NCI-H748 (cell line): ENCODE measurements around the gene TRIM32.
A peak's percentile ranks its signal among the peaks of the same experiment; 100 is the strongest.

Experiments
- DNase-seq: peaks from one replicate; lab custom pipeline; 2025; ENCODE audit not compliant: unreplicated experiment; lab: John Stamatoyannopoulos, UW

TRIM32 gene, protein sequence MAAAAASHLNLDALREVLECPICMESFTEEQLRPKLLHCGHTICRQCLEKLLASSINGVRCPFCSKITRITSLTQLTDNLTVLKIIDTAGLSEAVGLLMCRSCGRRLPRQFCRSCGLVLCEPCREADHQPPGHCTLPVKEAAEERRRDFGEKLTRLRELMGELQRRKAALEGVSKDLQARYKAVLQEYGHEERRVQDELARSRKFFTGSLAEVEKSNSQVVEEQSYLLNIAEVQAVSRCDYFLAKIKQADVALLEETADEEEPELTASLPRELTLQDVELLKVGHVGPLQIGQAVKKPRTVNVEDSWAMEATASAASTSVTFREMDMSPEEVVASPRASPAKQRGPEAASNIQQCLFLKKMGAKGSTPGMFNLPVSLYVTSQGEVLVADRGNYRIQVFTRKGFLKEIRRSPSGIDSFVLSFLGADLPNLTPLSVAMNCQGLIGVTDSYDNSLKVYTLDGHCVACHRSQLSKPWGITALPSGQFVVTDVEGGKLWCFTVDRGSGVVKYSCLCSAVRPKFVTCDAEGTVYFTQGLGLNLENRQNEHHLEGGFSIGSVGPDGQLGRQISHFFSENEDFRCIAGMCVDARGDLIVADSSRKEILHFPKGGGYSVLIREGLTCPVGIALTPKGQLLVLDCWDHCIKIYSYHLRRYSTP

GRCh38 chr9:116687074-116687753, at the start of gene TRIM32:
TRIM32 (plus strand) TSS chr9:116687305; CDS start chr9:116697743, 10,438 bp downstream.
- peak; percentile 95 for DNase-seq

GRCh38 chr9:116639251-116639741, 47.8 kb upstream of the TRIM32 start:
- DNase-seq, result no peak

DNA sequence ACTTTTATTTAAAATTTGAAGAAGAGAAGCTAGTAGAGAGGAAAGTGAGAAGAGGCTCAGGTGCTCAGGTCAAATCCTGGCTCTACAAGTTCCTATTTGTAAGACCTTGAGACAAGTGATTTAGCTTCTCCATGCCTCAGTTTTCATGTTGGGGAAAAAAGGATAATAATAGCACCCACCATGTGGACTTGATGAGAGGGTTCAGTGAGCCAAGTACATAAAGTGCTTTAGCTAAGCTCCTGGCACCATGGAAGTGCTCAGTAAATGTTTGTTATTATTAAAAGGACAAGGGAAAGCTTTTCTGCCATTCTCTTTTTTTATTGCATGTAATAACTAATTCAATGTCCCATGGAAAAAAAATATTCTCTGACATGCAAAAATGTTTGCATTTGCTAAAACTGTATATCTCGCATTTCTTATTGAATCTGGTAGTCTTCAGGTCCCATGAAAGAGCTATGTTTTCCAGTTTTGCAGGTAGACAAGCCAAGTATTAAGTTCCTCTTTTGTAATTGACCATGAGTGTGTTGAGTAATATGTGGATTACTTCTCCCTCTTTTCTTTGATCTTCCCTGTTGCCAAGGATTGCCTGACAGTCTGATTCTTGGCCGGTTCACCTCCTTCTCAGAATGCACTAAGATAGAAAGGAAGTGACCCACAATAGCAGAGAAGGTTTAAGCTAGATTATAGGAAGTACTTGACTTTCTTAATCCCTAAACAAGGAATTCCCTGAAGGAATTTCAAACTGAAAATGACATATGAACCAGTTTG, 45.6 kb upstream of the TRIM32 start:
- DNase-seq, result no peak

DNA sequence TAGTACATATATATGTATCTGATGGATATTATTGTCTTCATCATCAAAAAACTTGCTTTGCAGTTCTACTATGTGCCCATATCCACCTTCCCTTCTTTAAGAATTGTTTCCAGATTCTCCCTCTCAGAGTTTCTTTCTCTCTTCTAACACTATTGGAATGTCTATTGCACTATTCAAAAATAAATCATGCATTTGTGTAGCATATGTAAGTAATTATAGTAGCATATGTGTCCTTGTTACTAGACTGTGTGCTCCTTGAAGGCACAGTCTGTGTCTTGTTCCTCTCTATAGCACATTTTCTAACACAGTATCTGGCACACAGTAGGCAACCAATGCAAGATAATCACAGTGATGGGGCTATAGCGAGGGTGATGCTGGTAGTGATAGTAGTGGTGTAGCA, 43.4 kb upstream of the TRIM32 start:
- DNase-seq, result no peak

DNA sequence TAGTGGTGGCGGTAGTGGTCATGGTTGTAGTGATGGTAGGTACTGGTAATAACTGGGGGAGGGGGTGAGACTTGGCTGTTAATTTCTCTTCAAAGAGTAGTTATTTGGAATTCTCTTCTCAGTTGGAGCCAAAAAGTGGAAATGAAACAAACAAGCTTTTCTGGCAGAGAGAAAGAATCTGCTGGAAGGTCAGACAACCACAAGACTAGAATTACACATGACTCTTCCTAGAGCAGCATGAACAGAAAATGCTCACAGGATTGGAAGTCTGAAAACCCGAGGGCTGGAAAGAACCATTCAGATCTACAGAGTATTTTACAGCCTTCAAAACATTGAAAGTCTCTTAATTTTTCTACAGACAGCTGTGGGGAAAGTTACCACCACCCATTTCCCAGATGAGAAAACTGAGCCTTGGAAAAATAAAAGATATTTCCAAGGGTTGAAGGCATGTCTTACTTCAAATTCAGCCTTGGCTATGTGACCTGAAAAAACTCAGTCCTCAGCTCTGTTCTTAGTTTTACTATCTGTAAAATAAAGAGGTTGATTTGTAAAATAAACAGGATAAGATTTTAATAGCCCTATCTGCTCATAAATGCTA, 42.9 kb upstream of the TRIM32 start:
- no peak for DNase-seq

- DNase-seq, result peak; percentile 30
Measured at GRCh38 chr9:116646661-116647514, 40.2 kb upstream of the TRIM32 start.

GRCh38 chr9:116647515-116647809, 39.6 kb upstream of the TRIM32 start:
- DNase-seq, result no peak

DNA sequence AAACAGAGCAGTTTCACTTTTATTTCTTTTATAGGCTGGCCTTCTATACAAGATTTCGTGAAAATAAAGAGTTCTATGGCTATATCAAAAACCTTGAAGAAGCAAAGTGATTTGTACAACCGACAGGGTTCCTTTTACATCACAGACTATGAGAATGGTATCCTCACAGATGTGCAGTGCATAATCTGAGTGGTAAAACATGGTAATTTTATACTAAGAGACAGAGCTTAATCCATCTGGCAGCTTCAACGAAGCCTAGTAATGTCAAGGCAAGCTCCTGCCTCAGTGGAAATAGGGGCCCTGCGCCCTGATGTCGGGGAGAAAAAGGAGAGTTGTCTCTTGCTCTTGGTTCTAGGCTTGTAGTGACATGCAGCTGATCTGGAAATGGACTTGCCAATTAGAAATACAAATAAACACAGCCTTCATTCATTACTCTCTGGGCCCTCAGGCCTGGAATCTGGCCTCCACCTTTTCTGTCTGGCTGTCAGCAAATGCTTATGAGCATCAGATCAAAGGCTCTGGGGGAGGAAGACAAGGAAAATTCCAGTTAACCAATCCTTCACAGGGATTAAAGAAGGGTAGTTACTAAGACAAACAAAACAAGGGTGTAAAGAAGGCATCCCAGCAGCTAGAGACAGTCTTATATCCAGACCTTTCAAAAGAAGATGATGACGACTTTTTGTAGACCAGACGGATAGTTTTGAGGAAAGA, 33.6 kb upstream of the TRIM32 start:
- no peak for DNase-seq

- DNase-seq, result no peak
Measured at GRCh38 chr9:116654059-116654355, 33.1 kb upstream of the TRIM32 start.

DNA sequence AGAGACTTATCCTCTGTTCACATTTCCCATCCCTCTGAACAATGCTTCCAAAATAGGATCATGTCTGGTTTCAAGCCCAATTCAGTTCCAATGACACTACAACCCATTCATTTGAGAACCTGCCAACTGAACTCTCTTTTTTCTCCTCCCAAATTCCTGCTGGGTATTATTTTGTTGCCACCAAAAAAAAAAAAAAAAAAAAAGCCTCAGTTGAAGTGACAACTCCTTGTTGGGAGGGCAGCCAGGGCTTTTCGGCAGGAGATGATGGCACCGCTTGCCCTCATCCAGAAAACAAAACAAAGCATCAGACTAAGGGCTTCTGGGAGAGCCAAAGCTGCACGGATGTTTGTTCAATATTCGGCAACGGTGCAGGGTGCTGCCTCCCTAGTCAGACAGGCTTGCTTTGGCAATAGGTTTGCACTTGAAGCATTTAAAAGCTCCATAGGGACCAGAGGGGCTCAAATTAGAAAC, 30.6 kb upstream of the TRIM32 start:
- no peak for DNase-seq

- DNase-seq, result no peak
Measured at GRCh38 chr9:116656977-116657376, 30.1 kb upstream of the TRIM32 start.

DNA sequence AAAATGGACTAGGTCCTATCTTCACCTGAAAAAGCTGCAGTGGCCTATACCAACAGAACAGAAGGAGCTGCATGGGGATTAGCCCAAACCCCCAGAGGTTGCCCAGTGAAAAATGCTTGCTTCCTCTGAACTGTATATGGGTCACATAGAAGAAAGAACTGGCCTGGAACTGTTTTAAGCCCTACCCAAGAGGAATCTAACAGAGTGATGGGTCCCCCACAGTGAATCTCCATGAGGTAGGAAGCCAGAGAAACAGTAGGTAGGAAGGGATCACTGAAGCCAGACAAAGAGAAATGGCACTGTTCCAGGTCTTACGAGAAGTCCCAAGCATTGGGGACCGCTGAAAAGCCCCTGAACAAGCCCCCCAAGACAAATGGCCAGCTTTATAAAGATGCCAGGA, 28.8 kb upstream of the TRIM32 start:
- DNase-seq, result no peak

DNA sequence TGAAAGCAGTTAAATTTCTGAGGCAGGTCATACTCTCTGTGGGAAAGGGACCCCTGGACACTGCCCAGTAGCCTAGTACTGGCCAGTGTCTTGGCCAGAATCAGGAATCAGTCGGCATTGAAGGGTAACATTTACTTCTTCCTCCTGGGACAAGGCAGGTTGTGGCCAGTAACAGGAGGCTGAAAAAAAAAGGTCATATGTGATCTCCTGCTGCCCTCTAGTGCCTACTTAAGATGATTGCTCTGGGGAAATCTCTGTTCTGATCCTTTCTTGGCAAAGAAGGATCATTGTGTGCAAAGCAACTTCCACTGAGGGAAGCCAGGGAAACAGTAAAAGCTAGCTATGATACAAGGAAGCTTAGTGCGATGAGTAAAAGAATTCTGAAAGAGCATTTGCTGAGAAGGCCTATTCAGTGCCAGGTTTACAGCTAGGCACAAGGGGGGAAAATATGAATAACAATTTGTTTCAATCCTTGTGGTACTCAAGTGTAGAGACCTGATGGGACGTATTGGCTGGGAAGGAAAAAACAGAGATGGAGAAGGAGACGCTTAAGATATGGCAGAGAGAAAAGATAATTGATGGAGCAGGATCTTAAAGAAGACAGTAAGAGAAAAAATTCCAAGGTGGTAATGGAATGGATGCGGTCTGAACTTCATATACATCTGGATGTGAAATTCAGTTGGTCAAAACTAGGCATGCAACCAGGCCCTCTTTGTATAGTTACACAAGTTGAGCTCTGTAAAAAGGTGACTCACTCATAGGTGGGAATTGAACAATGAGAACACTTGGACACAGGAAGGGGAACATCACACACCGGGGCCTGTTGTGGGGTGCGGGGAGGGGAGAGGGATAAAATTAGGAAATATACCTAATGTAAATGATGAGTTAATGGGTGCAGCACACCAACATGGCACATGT, 25.8 kb upstream of the TRIM32 start:
- peak; percentile 65 for DNase-seq

GRCh38 chr9:116662646-116663310, 24.3 kb upstream of the TRIM32 start:
- DNase-seq, result no peak

- DNase-seq, result no peak
Measured at GRCh38 chr9:116663581-116663980, 23.5 kb upstream of the TRIM32 start.

GRCh38 chr9:116668970-116669695, 18.0 kb upstream of the TRIM32 start:
- no peak for DNase-seq

DNA sequence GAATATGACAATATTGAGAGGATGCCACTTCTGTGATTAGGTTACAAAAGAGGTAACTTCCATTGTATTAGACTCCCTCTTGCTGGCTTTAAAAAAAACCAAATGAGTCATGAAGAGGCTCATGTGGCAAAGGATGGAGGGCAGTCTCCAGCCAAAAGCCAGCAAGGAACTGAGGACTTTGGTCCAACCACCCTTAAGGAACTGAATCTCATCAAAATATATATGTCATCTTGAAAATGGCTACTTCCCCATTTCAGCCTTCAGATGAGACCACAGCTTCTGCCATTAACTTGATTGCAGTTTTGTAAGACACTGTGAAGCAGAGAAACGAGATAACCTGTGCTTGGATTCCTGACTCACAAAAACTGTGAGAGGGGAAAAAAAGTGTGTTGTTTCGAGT, 15.5 kb upstream of the TRIM32 start:
- no peak for DNase-seq
